CD4-positive, alpha-beta memory T cell (primary cell): ENCODE results near the gene ZNF335. TPM values are rescaled to one million over a fixed set of nuclear protein-coding genes. Genes with fewer than 3 reads are reported as not detected.
"Not testable (repeated sequence)": the region's sequence is repeated elsewhere in the genome, so short reads cannot be mapped to it uniquely, and the experiment has no call there.

Experiments
- CTCF ChIA-PET: fragments of 350-600 bp; sonication (Branson Sonifier 250); formaldehyde crosslinking; loops from one replicate; lab custom pipeline; 2021; ENCODE audit warnings: inconsistent platforms; ENCODE audit not compliant: partially characterized antibody; lab: Charles Lee
- POLR2A ChIA-PET: fragments of 350-600 bp; sonication (Branson Sonifier 250); formaldehyde crosslinking; loops from one replicate; lab custom pipeline; 2021; ENCODE audit not compliant: partially characterized antibody; lab: Charles Lee
- DNase-seq, 5 donors: peaks; one replicate each; pipeline versions ENCODE4 v3.0.0 to v3.0.0-alpha.2; 2020 to 2022; ENCODE audit warnings: mixed read lengths in 1 of 5
- H3K27ac ChIP-seq: one replicate; pipeline ENCODE4 v1.7.0; 2013; ENCODE audit warnings: low read depth, low read length
- H3K27me3 ChIP-seq: 2 replicates; pipeline ENCODE4 v1.7.0; 2013; ENCODE audit warnings: mild to moderate bottlenecking, low read length, moderate library complexity; ENCODE audit not compliant: insufficient read depth
- H3K36me3 ChIP-seq: 2 replicates; pipeline ENCODE4 v1.7.0; 2013; ENCODE audit warnings: mild to moderate bottlenecking, low read length, moderate library complexity; ENCODE audit not compliant: insufficient read depth
- H3K4me1 ChIP-seq: 2 replicates; pipeline ENCODE4 v1.7.0; 2013; ENCODE audit warnings: mild to moderate bottlenecking, low read length, moderate library complexity; ENCODE audit not compliant: insufficient read depth
- H3K4me3 ChIP-seq, 2 donors: one replicate each; pipeline ENCODE4 v1.7.0; 2013; ENCODE audit warnings: low read length in 2 of 2, mild to moderate bottlenecking in 1 of 2
- H3K9me3 ChIP-seq, 2 donors: one replicate each; pipeline ENCODE4 v1.7.0; 2013; ENCODE audit warnings: low read length in 2 of 2, control low read depth in 1 of 2; ENCODE audit not compliant: control insufficient read depth in 1 of 2
- H3K27ac Mint-ChIP-seq, 7 donors: one replicate each; pipeline ENCODE4 v1.8.0; 2020 to 2021; ENCODE audit warnings: mixed read lengths in 7 of 7, mild to moderate bottlenecking in 6 of 7, inconsistent platforms in 3 of 7, moderate library complexity in 3 of 7
- H3K27me3 Mint-ChIP-seq, 2 donors: one replicate each; pipeline ENCODE4 v1.8.0; 2020 to 2021; ENCODE audit warnings: mixed read lengths in 2 of 2
- H3K36me3 Mint-ChIP-seq, 2 donors: one replicate each; pipeline ENCODE4 v1.8.0; 2020 to 2021; ENCODE audit warnings: mixed read lengths in 2 of 2, inconsistent platforms in 1 of 2, mild to moderate bottlenecking in 1 of 2
- H3K4me1 Mint-ChIP-seq, 4 donors: one replicate each; pipeline ENCODE4 v1.8.0; 2020 to 2021; ENCODE audit warnings: mixed read lengths in 4 of 4, mild to moderate bottlenecking in 1 of 4
- H3K4me3 Mint-ChIP-seq, 8 donors: one replicate each; pipeline ENCODE4 v1.8.0; 2020 to 2021; ENCODE audit warnings: mixed read lengths in 8 of 8, mild to moderate bottlenecking in 7 of 8, moderate library complexity in 6 of 8, inconsistent platforms in 3 of 8
- H3K9me3 Mint-ChIP-seq, 8 donors: one replicate each; pipeline ENCODE4 v1.8.0; 2020 to 2021; ENCODE audit warnings: mixed read lengths in 8 of 8, mild to moderate bottlenecking in 5 of 8, inconsistent platforms in 3 of 8, moderate library complexity in 1 of 8
- intact Hi-C: fragments of 100-400 bp; cut with micrococcal nuclease; formaldehyde crosslinking; loops from one replicate; pipeline ENCODE4 v1.15.1; 2023
- polyA plus RNA-seq, 2 donors: library from polyadenylated mRNA; unstranded; fragments of 300-500 nt; fragmentation: Illumina TruSeq; gene quantifications; one replicate each; pipeline ENCODE4 v1.2.3, GENCODE V29; 2021
- total RNA-seq, 2 experiments: library from RNA; stranded (reverse); gene quantifications; one replicate each; pipeline ENCODE4 v1.2.3, GENCODE V29; 2021

Gene ZNF335
- total and polyA plus RNA-seq, 4 experiments from 2014 or later: 6.4 to 63.2 (median 39.5) TPM

GRCh38 chr20:45988830-45989229, 16.8 kb upstream of the ZNF335 start:
- H3K36me3 Mint-ChIP-seq, H3K4me3 ChIP-seq, H3K27ac ChIP-seq, H3K27ac Mint-ChIP-seq, H3K27me3 ChIP-seq, H3K4me3 Mint-ChIP-seq, H3K4me1 Mint-ChIP-seq, H3K36me3 ChIP-seq, H3K9me3 ChIP-seq, DNase-seq, H3K27me3 Mint-ChIP-seq, H3K9me3 Mint-ChIP-seq, H3K4me1 ChIP-seq: not testable (repeated sequence)
- intact Hi-C loops: loop anchor here (5.0 kb wide), 1 partner anchor 98 kb away; the partner anchor contains the start of gene NCOA5
- POLR2A ChIA-PET: interaction anchor here (0.7 to 1.0 kb wide), 2 partner anchors 26 to 41 kb away, joined by 3 read pairs; no protein-coding TSS in a partner anchor
- CTCF ChIA-PET: interaction anchor here (0.7 to 6.9 kb wide), 9 partner anchors 10 to 195 kb away, joined by 3 to 150 read pairs (median 16); partner anchors contain the start of gene MMP9

DNA sequence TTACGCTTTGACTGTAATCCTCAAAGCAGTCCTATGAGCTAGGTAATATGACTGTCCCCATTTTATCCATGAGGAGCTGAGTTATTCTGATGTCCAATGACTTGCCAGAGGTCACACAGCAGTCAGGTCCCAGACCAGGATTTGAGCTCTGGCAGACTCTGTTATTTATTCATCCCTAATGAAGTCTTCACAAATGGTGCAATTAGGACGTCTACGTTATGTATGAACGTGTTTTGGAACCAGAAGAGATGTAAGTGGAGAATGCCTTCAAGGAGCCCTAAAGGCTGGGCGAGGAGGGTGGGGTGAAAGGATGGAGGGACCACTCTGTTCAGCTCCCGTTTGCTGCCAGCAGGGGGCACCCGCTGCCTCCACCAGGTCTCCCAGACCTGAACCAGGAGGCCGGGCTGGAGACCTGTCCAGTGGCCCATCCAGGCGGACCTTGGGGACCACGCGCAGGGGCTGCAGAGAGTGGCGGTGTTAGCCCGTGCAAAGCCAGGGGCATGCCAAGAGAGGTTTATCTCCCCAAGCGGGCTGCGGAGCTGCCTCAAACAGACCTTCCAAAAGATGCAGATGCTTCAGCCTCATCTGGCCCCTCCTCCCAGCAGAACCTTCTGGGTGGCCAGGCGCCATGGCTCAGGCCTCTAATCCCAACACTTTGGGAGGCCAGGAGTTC, 15.2 kb upstream of the ZNF335 start:
- H3K36me3 ChIP-seq: no peaks in the 10 kb centered on the region
- H3K4me1 ChIP-seq: no peaks in the 10 kb centered on the region
- Mint-ChIP-seq H3K27me3 (no peaks in the 10 kb centered on the region), H3K27ac (no peak overlapping the region), H3K9me3 (no peaks in the 10 kb centered on the region), H3K4me3 (no peak overlapping the region), H3K4me1 (peaks cover 0 to 4% (median 3%) of the 10 kb centered on the region in 4 donors), H3K36me3 (no peaks in the 10 kb centered on the region)
- intact Hi-C loops: loop anchor here (1.0 to 5.0 kb wide), 2 partner anchors 26 to 100 kb away; partner anchors contain the start of gene NCOA5
- H3K4me3 ChIP-seq: no peak overlapping the region
- peak; percentile 67 to 76 (median 70) for DNase-seq
- no peak overlapping the region for H3K27ac ChIP-seq
- POLR2A ChIA-PET: interaction anchor here (1.0 to 2.2 kb wide), 5 partner anchors 10 to 102 kb away, joined by 3 to 12 read pairs (median 9); partner anchors contain the start of gene ZNF335
- no peaks in the 10 kb centered on the region for H3K9me3 ChIP-seq
- no peaks in the 10 kb centered on the region for H3K27me3 ChIP-seq
- CTCF ChIA-PET: interaction anchor here (0.6 to 6.9 kb wide), 26 partner anchors 8 to 718 kb away, joined by 3 to 150 read pairs (median 4); partner anchors contain the start of genes ELMO2 and MMP9

- ChIA-PET CTCF (interaction anchor here (0.6 to 6.9 kb wide), 8 partner anchors 11 to 187 kb away, joined by 3 to 150 read pairs (median 8); no protein-coding TSS in a partner anchor), POLR2A (interaction anchor here (2.2 kb wide), 1 partner anchor 13 kb away, joined by 12 read pairs; the partner anchor contains the start of gene ZNF335)
- Mint-ChIP-seq H3K4me1 (peaks cover 0 to 4% (median 3%) of the 10 kb centered on the region in 4 donors), H3K9me3 (no peaks in the 10 kb centered on the region), H3K4me3 (no peak overlapping the region), H3K27me3 (no peaks in the 10 kb centered on the region), H3K36me3 (no peaks in the 10 kb centered on the region), H3K27ac (no peak overlapping the region)
- Histone ChIP-seq H3K27ac (no peak overlapping the region), H3K27me3 (no peaks in the 10 kb centered on the region), H3K4me3 (no peak overlapping the region), H3K9me3 (no peaks in the 10 kb centered on the region), H3K36me3 (no peaks in the 10 kb centered on the region), H3K4me1 (no peaks in the 10 kb centered on the region)
- DNase-seq: no peak
- intact Hi-C loops: loop anchor here (5.0 kb wide), 1 partner anchor 102 kb away; the partner anchor contains the start of gene NCOA5
These were observed 13.6 kb upstream of the ZNF335 start for GRCh38 chr20:45985573-45985972.

GRCh38 chr20:45983279-45983743, 11.3 kb upstream of the ZNF335 start:
- Histone ChIP-seq H3K27me3 (no peaks in the 10 kb centered on the region), H3K4me1 (no peaks in the 10 kb centered on the region), H3K27ac (no peak overlapping the region), H3K36me3 (no peaks in the 10 kb centered on the region), H3K9me3 (no peaks in the 10 kb centered on the region), H3K4me3 (no peak overlapping the region)
- POLR2A ChIA-PET: no interaction called here
- H3K4me1 Mint-ChIP-seq: peaks cover 0 to 4% (median 3%) of the 10 kb centered on the region in 4 donors
- intact Hi-C loops: no loop called here
- no peak overlapping the region for H3K4me3 Mint-ChIP-seq
- no peaks in the 10 kb centered on the region for H3K36me3 Mint-ChIP-seq
- no peaks in the 10 kb centered on the region for H3K9me3 Mint-ChIP-seq
- DNase-seq: no peak
- CTCF ChIA-PET: interaction anchor here (1.0 to 4.5 kb wide), 4 partner anchors 11 to 30 kb away, joined by 3 to 24 read pairs (median 7); partner anchors contain the start of gene ZNF335
- H3K27ac Mint-ChIP-seq: no peak overlapping the region
- H3K27me3 Mint-ChIP-seq: no peaks in the 10 kb centered on the region

DNA sequence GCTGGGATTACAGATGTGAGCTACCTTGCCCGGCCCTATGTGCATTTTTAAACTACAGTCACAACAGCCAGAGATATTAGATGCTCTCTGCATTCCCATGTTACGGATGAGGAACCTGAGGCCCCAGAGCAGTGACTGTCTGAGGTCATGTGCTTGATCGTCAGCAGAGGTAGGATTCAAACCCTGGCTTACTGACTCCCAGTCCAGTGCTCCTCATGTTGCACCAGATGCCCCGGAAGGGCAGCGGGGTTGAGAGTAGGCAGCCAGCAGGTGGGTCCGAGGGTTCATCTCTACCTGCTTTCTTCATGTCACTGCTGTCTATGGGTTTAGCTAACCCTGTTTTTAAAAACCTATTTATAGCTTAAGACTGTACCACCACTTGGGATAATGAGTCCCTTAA, 9.3 kb upstream of the ZNF335 start:
- no peak overlapping the region for H3K27ac Mint-ChIP-seq
- CTCF ChIA-PET: interaction anchor here (1.3 to 4.5 kb wide), 3 partner anchors 8 to 32 kb away, joined by 3 to 24 read pairs (median 10); partner anchors contain the start of gene ZNF335
- DNase-seq: no peak
- no peaks in the 10 kb centered on the region for H3K36me3 Mint-ChIP-seq
- no peaks in the 10 kb centered on the region for H3K4me1 ChIP-seq
- no peaks in the 10 kb centered on the region for H3K27me3 ChIP-seq
- H3K4me1 Mint-ChIP-seq: peaks cover 0 to 4% (median under 1%) of the 10 kb centered on the region in 4 donors
- POLR2A ChIA-PET: no interaction called here
- no peaks in the 10 kb centered on the region for H3K27me3 Mint-ChIP-seq
- H3K4me3 Mint-ChIP-seq: no peak overlapping the region
- H3K27ac ChIP-seq: no peak overlapping the region
- intact Hi-C loops: no loop called here
- no peak overlapping the region for H3K4me3 ChIP-seq
- no peaks in the 10 kb centered on the region for H3K36me3 ChIP-seq
- H3K9me3 Mint-ChIP-seq: no peaks in the 10 kb centered on the region
- H3K9me3 ChIP-seq: no peaks in the 10 kb centered on the region

GRCh38 chr20:45976086-45976485, 4.1 kb upstream of the ZNF335 start:
- no peak overlapping the region for H3K27ac ChIP-seq
- CTCF ChIA-PET: interaction anchor here (1.4 to 2.0 kb wide), 2 partner anchors 11 to 38 kb away, joined by 6 to 11 read pairs; no protein-coding TSS in a partner anchor
- peaks cover 6% of the 10 kb centered on the region for H3K4me1 ChIP-seq
- Mint-ChIP-seq H3K9me3 (peaks cover 0 to 6% (median 1%) of the 10 kb centered on the region in 8 donors), H3K36me3 (peaks cover 0 to 7% of the 10 kb centered on the region in 2 donors), H3K4me1 (peaks cover 3 to 12% (median 7%) of the 10 kb centered on the region in 4 donors), H3K4me3 (no peak overlapping the region), H3K27ac (peak overlapping the region in 1 of 7 donors; percentile 68), H3K27me3 (peaks cover 2 to 8% of the 10 kb centered on the region in 2 donors)
- intact Hi-C loops: loop anchor here (10.0 kb wide), 1 partner anchor 1761 kb away; the partner anchor contains the start of gene OSER1
- POLR2A ChIA-PET: interaction anchor here (1.1 to 8.3 kb wide), 2 partner anchors 29 to 40 kb away, joined by 3 to 245 read pairs; partner anchors contain the start of gene PCIF1
- no peaks in the 10 kb centered on the region for H3K9me3 ChIP-seq
- no peak overlapping the region for H3K4me3 ChIP-seq
- H3K36me3 ChIP-seq: no peaks in the 10 kb centered on the region
- H3K27me3 ChIP-seq: no peaks in the 10 kb centered on the region
- no peak for DNase-seq
